ENCODE results near the gene JADE3.

Gene JADE3

GRCh38 chrX:47097018-47097417 lies 184.8 kb downstream of the JADE3 start:
- DNase-seq, result no peak
- Mint-ChIP-seq H3K4me1 (ENCODE audit: low read depth) (no peaks in the 10 kb centered on the region), H3K36me3 (ENCODE audit: low read depth) (no peaks in the 10 kb centered on the region), H3K27me3 (peaks cover 35% of the 10 kb centered on the region), H3K27ac (no peak overlapping the region), H3K4me3 (no peak overlapping the region), H3K9me3 (no peaks in the 10 kb centered on the region)

- no peaks in the 10 kb centered on the region for H3K4me1 Mint-ChIP-seq (ENCODE audit: low read depth)
- no peak overlapping the region for H3K4me3 Mint-ChIP-seq
- no peaks in the 10 kb centered on the region for H3K36me3 Mint-ChIP-seq (ENCODE audit: low read depth)
- H3K9me3 Mint-ChIP-seq, result no peaks in the 10 kb centered on the region
- DNase-seq, result no peak
- no peak overlapping the region for H3K27ac Mint-ChIP-seq
- H3K27me3 Mint-ChIP-seq, result peaks cover 42% of the 10 kb centered on the region
These were observed 186.3 kb downstream of the JADE3 start for GRCh38 chrX:47098338-47099094.

- no peak for DNase-seq
- Mint-ChIP-seq H3K27me3 (peaks cover 43% of the 10 kb centered on the region), H3K4me1 (ENCODE audit: low read depth) (no peaks in the 10 kb centered on the region), H3K4me3 (no peak overlapping the region), H3K27ac (no peak overlapping the region), H3K9me3 (no peaks in the 10 kb centered on the region), H3K36me3 (ENCODE audit: low read depth) (no peaks in the 10 kb centered on the region)
These were observed 189.0 kb downstream of the JADE3 start for GRCh38 chrX:47101206-47101605.

All from activated T-cell treated with anti-CD3 and anti-CD28 coated beads, Interleukin-2, amount 50 U/mL, for 24 hours (primary cell).